Lung (tissue), 4 donors: ENCODE results near the gene LRWD1. TPM values are rescaled to one million over a fixed set of nuclear protein-coding genes. Genes with fewer than 3 reads are reported as not detected.

Source experiments
- polyA plus RNA-seq, 2 donors: library from polyadenylated mRNA; stranded (reverse); fragments of 200-250 nt; gene quantifications; one replicate each; pipeline ENCODE4 v1.2.1, GENCODE V29; 2013
- total RNA-seq, 2 donors: library from RNA; depleted of rRNA in 1 of 2; stranded (reverse); fragments of >200 nt in 1 of 2; gene quantifications; one replicate each; pipeline ENCODE4 v1.2.1, GENCODE V29; 2014 to 2021
- donor health status: Bipolar disorder and iron deficiency.
- donor health status: healthy.
- donor health status: DM: yes; HTN: yes; CAD: no.

The LRWD1 gene
- total and polyA plus RNA-seq, 4 donors, result 12.3 to 31.5 (median 25.9) TPM

Other genes starting within 250 kb of the LRWD1 start
- gene SH2B2, start 178.1 kb upstream of the LRWD1 start, total RNA-seq, result 1 to 10 TPM; 3.3 to 9.7 TPM
- gene SH2B2, start 178.1 kb upstream of the LRWD1 start, polyA plus RNA-seq, result 1 to 10 TPM; 5.1 to 9.4 TPM
- gene SPDYE6, start 108.5 kb upstream of the LRWD1 start, total RNA-seq, result not detected
- gene SPDYE6, start 108.5 kb upstream of the LRWD1 start, polyA plus RNA-seq, result under 1 TPM; 0.08 to 0.10 TPM
- gene PRKRIP1, start 68.6 kb upstream of the LRWD1 start, total RNA-seq, result 10 to 100 TPM; 21.4 to 29.2 TPM
- gene PRKRIP1, start 68.6 kb upstream of the LRWD1 start, polyA plus RNA-seq, result 10 to 100 TPM; 14.6 to 25.7 TPM
- gene ORAI2, start 31.4 kb upstream of the LRWD1 start, total RNA-seq, result 10 to 100 TPM; 15.0 to 39.8 TPM
- gene ORAI2, start 31.4 kb upstream of the LRWD1 start, polyA plus RNA-seq, result 10 to 100 TPM in 1 of 2 donors, 1 to 10 TPM in 1; 7.6 to 48.9 TPM
- gene ALKBH4, start 121 bp upstream of the LRWD1 start, total RNA-seq, result 10 to 100 TPM; 10.2 to 13.8 TPM
- gene ALKBH4, start 121 bp upstream of the LRWD1 start, polyA plus RNA-seq, result 10 to 100 TPM in 1 of 2 donors, 1 to 10 TPM in 1; 7.9 to 10.3 TPM
- gene POLR2J, start 13.9 kb downstream of the LRWD1 start, total RNA-seq, result 10 to 100 TPM; 10.3 to 45.0 TPM
- 100 to 1,000 TPM in 1 of 2 donors, 10 to 100 TPM in 1; 66.2 to 151 TPM for gene POLR2J, start 13.9 kb downstream of the LRWD1 start, polyA plus RNA-seq
- gene RASA4B, start 52.8 kb downstream of the LRWD1 start, total RNA-seq, result 10 to 100 TPM in 1 of 2 donors, 1 to 10 TPM in 1; 9.7 to 11.4 TPM
- 10 to 100 TPM in 1 of 2 donors, 1 to 10 TPM in 1; 7.3 to 24.6 TPM for gene RASA4B, start 52.8 kb downstream of the LRWD1 start, polyA plus RNA-seq
- gene UPK3BL2, start 78.7 kb downstream of the LRWD1 start, total RNA-seq, result 10 to 100 TPM; 17.4 to 23.7 TPM
- 10 to 100 TPM; 12.5 to 17.3 TPM for gene UPK3BL2, start 78.7 kb downstream of the LRWD1 start, polyA plus RNA-seq
- under 1 TPM; 0.23 to 0.34 TPM for gene SPDYE2, start 86.2 kb downstream of the LRWD1 start, total RNA-seq
- under 1 TPM in 1 of 2 donors, not detected in 1; 0.14 TPM for gene SPDYE2, start 86.2 kb downstream of the LRWD1 start, polyA plus RNA-seq
- gene POLR2J3, start 107.6 kb downstream of the LRWD1 start, total RNA-seq, result 10 to 100 TPM; 34.5 to 51.3 TPM
- gene POLR2J3, start 107.6 kb downstream of the LRWD1 start, polyA plus RNA-seq, result 100 to 1,000 TPM in 1 of 2 donors, 10 to 100 TPM in 1; 47.5 to 126 TPM
- gene RASA4, start 151.8 kb downstream of the LRWD1 start, total RNA-seq, result 10 to 100 TPM; 21.0 to 31.2 TPM
- 10 to 100 TPM; 15.4 to 56.2 TPM for gene RASA4, start 151.8 kb downstream of the LRWD1 start, polyA plus RNA-seq
- 10 to 100 TPM; 11.2 to 27.0 TPM for gene UPK3BL1, start 177.8 kb downstream of the LRWD1 start, total RNA-seq
- gene UPK3BL1, start 177.8 kb downstream of the LRWD1 start, polyA plus RNA-seq, result 10 to 100 TPM; 18.5 to 54.3 TPM
- not detected for gene SPDYE2B, start 185.3 kb downstream of the LRWD1 start, total RNA-seq
- not detected for gene SPDYE2B, start 185.3 kb downstream of the LRWD1 start, polyA plus RNA-seq
- 1 to 10 TPM; 6.9 to 9.9 TPM for gene POLR2J2, start 206.7 kb downstream of the LRWD1 start, total RNA-seq
- gene POLR2J2, start 206.7 kb downstream of the LRWD1 start, polyA plus RNA-seq, result 1 to 10 TPM; 1.3 to 6.3 TPM